HG02623 (cell line): ENCODE measurements around the gene ZBTB40.

Source experiments
- ATAC-seq: cut with Tn5 transposase; IDR thresholded peaks from one replicate; pipeline ENCODE4 v1.9.1; 2021; ENCODE audit warnings: moderate library complexity; ENCODE audit not compliant: unreplicated experiment

ZBTB40 gene

GRCh38 chr1:22503721-22504410, 52.2 kb downstream of the ZBTB40 start:
- no peak for ATAC-seq

GRCh38 chr1:22506130-22506692, 54.6 kb downstream of the ZBTB40 start:
- ATAC-seq = no peak

GRCh38 chr1:22507587-22507986, 55.9 kb downstream of the ZBTB40 start:
- no peak for ATAC-seq

- ATAC-seq = no peak
Measured at GRCh38 chr1:22508329-22508728, 56.7 kb downstream of the ZBTB40 start.

GRCh38 chr1:22508991-22509390, 57.3 kb downstream of the ZBTB40 start:
- no peak for ATAC-seq

GRCh38 chr1:22509815-22510214, 58.2 kb downstream of the ZBTB40 start:
- no peak for ATAC-seq

- ATAC-seq = no peak
Measured at GRCh38 chr1:22512873-22513272, 61.2 kb downstream of the ZBTB40 start.

- no peak for ATAC-seq
Measured at GRCh38 chr1:22516906-22517571, 65.4 kb downstream of the ZBTB40 start.

- ATAC-seq = no peak
Measured at GRCh38 chr1:22517956-22518355, 66.3 kb downstream of the ZBTB40 start.

- no peak for ATAC-seq
Measured at GRCh38 chr1:22518379-22518778, 66.7 kb downstream of the ZBTB40 start.

- ATAC-seq = no peak
Measured at GRCh38 chr1:22520871-22521270, 69.2 kb downstream of the ZBTB40 start.

GRCh38 chr1:22521692-22522091, 70.0 kb downstream of the ZBTB40 start:
- ATAC-seq = no peak

- ATAC-seq = no peak
Measured at GRCh38 chr1:22522221-22522743, 70.6 kb downstream of the ZBTB40 start.

GRCh38 chr1:22524481-22524880, 72.8 kb downstream of the ZBTB40 start:
- no peak for ATAC-seq

- ATAC-seq = no peak
Measured at GRCh38 chr1:22525211-22525610, 73.6 kb downstream of the ZBTB40 start.

- no peak for ATAC-seq
Measured at GRCh38 chr1:22525646-22526045, 74.0 kb downstream of the ZBTB40 start.

- ATAC-seq = no peak
Measured at GRCh38 chr1:22526098-22526497, 74.4 kb downstream of the ZBTB40 start.

- ATAC-seq = no peak
Measured at GRCh38 chr1:22526677-22527076, 75.0 kb downstream of the ZBTB40 start.

GRCh38 chr1:22527122-22527521, 75.5 kb downstream of the ZBTB40 start:
- ATAC-seq = no peak

GRCh38 chr1:22527555-22528296, 76.1 kb downstream of the ZBTB40 start:
- no peak for ATAC-seq

- no peak for ATAC-seq
Measured at GRCh38 chr1:22528451-22528850, 76.8 kb downstream of the ZBTB40 start.
